Right ventricle myocardium inferior (tissue), 1 donor: ENCODE results near the gene CHST11. TPM values are rescaled to one million over a fixed set of nuclear protein-coding genes. Genes with fewer than 3 reads are reported as not detected.

ENCODE experiments used
- ATAC-seq: fragments of 200-7000 bp; cut with Tn5 transposase; one replicate; pipeline ENCODE4 v1.9.1; 2020; ENCODE audit warnings: mild to moderate bottlenecking, moderate library complexity
- DNase-seq: peaks from one replicate; pipeline ENCODE4 v3.0.0; 2021; ENCODE audit errors: missing footprints
- intact Hi-C: fragments of 100-400 bp; cut with DNase I; formaldehyde crosslinking; loops from one replicate; pipeline ENCODE4 v1.11.0; 2022
- total RNA-seq: library from RNA; stranded (reverse); fragmentation: NEBNext Ultra II Directional; extraction: Animal tissue kit (Norgen Biotek cat#: 25700); gene quantifications from one replicate; pipeline ENCODE4 v1.2.1, GENCODE V29; 2021
- donor health status: DM: no; HTN: yes; CAD: no; lungs with severe emphysema.

The CHST11 gene
- total RNA-seq, 1 donor from 2014 or later: 3.7 TPM

- ATAC-seq: no peak
- intact Hi-C loops: no loop called here
- no peak for DNase-seq
Measured at GRCh38 chr12:104626069-104626837, 169.5 kb downstream of the CHST11 start.

DNA sequence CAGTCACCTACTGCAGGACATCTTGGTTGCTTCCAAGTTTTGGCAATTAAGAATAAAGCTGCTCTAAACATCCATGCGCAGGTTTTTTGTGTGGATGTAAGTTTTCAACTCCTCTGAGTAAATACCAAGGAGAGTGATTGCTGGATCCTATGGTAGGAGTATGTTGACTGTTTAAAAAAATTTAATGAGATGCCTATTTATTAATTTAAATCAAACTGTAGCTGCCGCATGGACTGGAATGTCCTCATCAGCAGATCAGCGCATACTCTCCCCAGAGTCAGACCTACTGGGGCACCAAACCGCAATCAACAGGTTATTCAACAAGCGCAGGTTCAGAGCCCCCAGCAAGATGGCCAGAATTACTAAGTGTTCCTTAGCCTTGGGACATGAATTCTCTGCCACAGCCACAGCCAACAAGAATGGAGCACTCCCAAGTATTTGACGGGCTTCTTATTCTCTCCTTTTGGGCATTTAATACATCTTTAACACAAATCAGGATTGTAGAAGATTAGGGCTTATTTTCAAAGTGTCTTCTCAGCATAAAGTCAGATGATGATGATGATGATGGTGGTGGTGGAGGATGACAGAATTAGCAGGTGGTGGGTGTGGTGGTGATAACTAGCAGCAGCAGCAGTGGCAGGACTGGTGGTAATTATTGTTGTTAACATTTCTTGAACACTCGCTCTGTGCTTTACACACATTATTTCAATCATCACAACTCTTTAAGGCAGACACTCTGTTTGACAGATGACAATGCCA lies 170.7 kb downstream of the CHST11 start:
- ATAC-seq (no peak), DNase-seq (no peak)
- intact Hi-C loops: no loop called here

GRCh38 chr12:104627990-104628830 lies 171.5 kb downstream of the CHST11 start:
- DNase-seq: no peak
- intact Hi-C loops: no loop called here

GRCh38 chr12:104628831-104629135 lies 172.0 kb downstream of the CHST11 start:
- ATAC-seq: no peak
- intact Hi-C loops: no loop called here

More at GRCh38 chr12:104627990-104628830, 171.5 kb downstream of the CHST11 start:
- peak; percentile 28 for ATAC-seq

GRCh38 chr12:104630230-104630670 lies 173.5 kb downstream of the CHST11 start:
- ATAC-seq (no peak), DNase-seq (no peak)
- intact Hi-C loops: loop anchor here (10.0 kb wide), 1 partner anchor 175 kb away; the partner anchor contains the start of gene CHST11

More at GRCh38 chr12:104628831-104629135, 172.0 kb downstream of the CHST11 start:
- no peak for DNase-seq

DNA sequence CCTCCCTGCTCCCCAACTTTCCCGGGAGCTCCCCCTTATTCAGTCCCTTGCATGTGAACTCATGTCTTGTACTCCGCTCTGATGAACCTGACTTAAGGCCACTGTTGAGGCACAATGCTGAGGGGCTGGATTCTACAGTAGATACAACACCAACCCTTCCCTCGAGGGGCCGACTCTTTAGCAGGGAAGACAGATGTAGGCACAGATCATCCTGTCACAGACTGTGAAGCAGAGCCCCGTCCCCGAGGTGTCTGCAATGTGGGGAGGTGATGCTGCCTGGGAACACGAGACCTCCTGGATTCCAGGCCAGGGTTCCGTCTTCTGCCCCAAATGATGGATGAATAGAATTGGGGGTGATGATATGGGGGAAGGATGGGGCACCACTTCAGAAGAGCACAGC lies 175.1 kb downstream of the CHST11 start:
- peak; percentile 45 for DNase-seq
- intact Hi-C loops: loop anchor here (10.0 kb wide), 1 partner anchor 177 kb away; the partner anchor contains the start of gene CHST11
- ATAC-seq: no peak

GRCh38 chr12:104632724-104633201 lies 176.0 kb downstream of the CHST11 start:
- no peak for ATAC-seq
- no peak for DNase-seq
- intact Hi-C loops: loop anchor here (10.0 kb wide), 1 partner anchor 178 kb away; the partner anchor contains the start of gene CHST11

DNA sequence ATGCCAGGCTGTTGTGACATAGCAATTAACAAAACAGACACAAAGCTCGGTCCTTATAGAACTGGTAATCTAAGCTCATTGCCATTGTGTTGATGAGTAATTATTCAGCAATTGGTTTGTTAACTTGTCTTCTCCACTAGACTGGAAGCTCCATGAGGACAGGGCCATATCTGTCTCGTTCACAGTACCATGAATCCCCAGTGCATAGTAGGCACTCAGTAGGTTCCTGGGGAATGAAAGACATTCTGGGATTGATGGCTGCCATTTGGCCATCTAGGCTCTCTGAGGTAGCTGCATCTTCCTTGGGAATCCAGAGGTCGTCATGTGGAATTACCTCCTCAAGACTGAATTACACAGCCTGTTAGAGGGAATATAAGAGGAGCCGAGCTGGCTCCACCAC lies 177.3 kb downstream of the CHST11 start:
- intact Hi-C loops: loop anchor here (10.0 kb wide), 1 partner anchor 179 kb away; the partner anchor contains the start of gene CHST11
- no peak for ATAC-seq
- no peak for DNase-seq

GRCh38 chr12:104634852-104635251 lies 178.1 kb downstream of the CHST11 start:
- intact Hi-C loops: loop anchor here (10.0 kb wide), 1 partner anchor 180 kb away; the partner anchor contains the start of gene CHST11
- ATAC-seq (no peak), DNase-seq (no peak)

DNA sequence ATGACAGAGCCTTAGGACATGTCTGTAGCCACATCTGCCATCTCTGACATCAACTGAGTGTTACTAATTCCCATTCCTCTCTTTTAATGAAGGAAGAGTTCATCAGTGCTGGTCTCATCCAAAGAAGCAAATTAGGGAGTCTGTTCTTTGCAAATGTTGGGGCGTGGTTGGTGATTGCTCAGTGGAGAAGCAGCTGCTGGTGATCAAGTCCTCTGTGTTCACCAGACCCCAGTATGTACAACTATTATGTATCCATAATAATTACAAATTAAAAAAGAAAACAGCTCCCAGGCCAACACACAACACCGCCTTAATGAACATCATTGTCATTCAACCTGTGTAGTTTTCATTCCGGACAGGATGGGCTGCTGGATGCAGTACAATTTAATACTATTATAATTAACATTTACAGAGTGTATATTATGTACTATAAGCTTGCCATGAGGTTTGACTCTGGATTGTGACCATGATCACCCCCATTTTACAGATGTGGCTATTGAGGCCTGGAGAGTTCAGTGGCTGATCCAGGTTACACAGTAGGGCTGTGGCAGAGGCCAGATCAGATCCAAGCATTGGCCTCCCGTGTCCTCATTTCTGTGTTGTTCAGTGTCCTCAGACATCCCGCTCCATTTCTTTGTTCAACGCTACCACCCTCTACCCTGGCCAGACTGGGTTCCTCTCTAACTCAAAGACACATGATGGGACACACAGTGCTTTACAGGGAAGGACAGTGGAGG lies 179.0 kb downstream of the CHST11 start:
- DNase-seq (no peak), ATAC-seq (no peak)
- intact Hi-C loops: loop anchor here (10.0 kb wide), 1 partner anchor 181 kb away; the partner anchor contains the start of gene CHST11

DNA sequence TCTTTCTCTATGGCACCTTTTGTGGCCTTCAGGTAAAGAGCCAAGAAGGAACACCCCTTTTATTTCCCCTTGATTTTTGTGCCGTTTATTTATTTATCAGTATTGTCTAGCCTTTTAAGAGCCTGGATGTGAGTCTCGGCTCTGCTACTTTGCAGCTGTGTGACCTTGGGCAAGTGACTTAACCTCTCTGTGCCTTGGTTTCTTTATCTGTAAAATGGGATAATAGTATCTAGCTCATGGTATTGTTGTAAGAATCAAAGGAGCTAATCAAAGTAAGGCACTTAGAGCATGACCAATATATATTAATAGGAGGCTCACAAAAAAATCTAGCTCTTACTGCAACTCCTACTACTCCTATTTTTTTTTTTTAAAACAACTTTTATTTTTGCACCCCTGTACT lies 179.7 kb downstream of the CHST11 start:
- DNase-seq (no peak), ATAC-seq (no peak)
- intact Hi-C loops: loop anchor here (10.0 kb wide), 1 partner anchor 182 kb away; the partner anchor contains the start of gene CHST11

GRCh38 chr12:104637604-104638003 lies 180.9 kb downstream of the CHST11 start:
- ATAC-seq: peak; percentile 51

GRCh38 chr12:104638218-104638850 lies 181.6 kb downstream of the CHST11 start:
- ATAC-seq (no peak), DNase-seq (no peak)
- intact Hi-C loops: loop anchor here (10.0 kb wide), 1 partner anchor 184 kb away; the partner anchor contains the start of gene CHST11

More at GRCh38 chr12:104637604-104638003, 180.9 kb downstream of the CHST11 start:
- intact Hi-C loops: loop anchor here (10.0 kb wide), 1 partner anchor 183 kb away; the partner anchor contains the start of gene CHST11
- DNase-seq: no peak

DNA sequence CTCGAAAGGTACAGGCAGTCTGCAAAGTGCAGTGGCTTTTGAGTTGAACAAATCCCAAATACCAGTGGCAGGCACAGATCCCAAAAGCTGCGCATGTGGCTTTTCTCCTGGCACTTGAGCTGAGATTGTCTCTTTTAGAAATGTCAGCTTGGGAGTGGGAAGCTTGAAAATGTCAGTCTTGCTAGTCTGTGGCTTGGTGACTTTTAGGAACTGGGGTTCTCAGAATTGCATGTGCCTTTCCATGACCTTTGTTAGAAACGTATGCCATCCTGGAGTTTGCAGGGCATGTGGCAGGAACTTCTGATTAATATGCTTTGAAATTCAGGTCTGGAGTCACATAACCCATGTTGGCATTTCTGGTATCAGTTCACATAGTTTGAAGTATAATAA lies 182.1 kb downstream of the CHST11 start:
- intact Hi-C loops: loop anchor here (10.0 kb wide), 1 partner anchor 184 kb away; the partner anchor contains the start of gene CHST11
- ATAC-seq (peak; percentile 53), DNase-seq (no peak)

DNA sequence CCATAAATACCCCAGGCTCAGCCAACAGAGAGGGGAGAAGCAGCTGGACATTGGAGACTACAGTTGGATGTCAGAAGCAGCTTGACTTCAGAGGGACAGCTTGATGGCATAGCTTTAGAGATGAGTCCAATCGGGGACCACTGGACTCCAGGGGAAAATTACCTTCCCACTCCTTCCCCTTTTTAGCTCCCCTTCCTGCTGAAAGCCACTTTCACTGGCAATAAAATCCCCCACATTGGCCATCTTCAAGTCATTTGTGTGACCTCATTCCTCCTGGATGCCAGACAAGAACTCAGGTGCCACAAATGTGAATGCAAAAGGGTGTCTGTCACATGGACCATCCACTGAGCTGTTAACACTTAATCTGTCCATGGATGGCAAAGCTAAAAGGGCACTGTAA lies 184.2 kb downstream of the CHST11 start:
- ATAC-seq (no peak), DNase-seq (no peak)
- intact Hi-C loops: no loop called here

DNA sequence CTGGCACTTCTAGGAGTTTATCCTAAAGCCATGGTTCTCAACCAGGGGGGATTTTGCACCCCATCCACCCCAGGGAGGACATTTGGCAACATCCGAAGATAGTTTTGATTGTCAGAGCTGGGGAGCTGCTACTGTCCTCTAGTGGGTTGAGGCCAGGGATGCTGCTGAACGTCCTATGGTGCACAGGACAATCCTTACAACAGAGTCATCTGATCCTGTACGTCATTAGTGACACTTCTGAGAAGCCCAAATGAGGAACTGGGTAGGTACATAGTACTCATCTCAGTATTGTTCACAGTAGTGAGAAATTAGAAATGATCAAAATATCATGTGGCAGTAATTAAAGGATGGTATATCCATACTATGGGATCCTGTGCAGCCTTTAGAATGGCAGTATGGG lies 185.1 kb downstream of the CHST11 start:
- DNase-seq (no peak), ATAC-seq (no peak)
- intact Hi-C loops: no loop called here

DNA sequence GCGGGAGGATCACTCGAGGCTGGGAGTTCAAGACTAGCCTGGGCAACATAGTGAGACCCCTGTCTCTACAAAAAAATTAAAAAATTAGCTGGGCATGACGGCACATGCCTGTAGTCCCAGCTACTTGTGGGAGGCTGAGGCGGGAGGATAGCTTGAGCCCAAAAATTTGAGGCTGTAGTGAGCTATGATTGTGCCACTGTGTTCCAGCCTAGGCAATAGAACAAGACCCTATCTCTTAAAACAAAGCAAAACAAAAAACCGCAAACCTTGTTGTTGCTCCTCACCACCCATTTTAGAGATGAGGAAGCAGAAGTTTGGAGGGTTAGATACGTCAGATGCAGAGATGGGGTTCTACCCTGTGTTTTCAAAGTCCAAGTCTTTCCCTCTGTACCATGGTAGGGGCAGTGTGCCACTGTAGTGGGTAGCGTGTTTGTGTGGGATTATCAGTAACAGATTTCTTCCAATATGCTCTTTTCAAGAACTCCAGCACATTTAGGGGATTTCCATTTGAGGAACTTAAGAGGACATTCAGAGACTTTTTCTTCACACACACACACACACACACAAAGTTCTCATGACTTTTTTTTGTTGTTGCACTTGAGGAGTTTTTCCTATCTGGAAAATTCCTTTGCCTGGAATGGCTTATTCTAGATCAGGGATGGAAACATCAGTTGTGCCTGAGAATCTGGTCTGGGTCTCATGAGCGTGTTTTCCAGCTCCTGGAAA lies 186.5 kb downstream of the CHST11 start:
- intact Hi-C loops: no loop called here
- ATAC-seq (peak; percentile 19), DNase-seq (no peak)
